Suppressor macrophage treated with lipopolysaccharide for 1 hour (primary cell): Measurements from ENCODE around the gene GPC4.

Source experiments
- DNase-seq, 3 donors: peaks; one replicate each; pipeline ENCODE4 v3.0.0-alpha.2; 2020 to 2022

GPC4 gene

GRCh38 chrX:133415276-133416105 is at the start of gene GPC4:
TSS of gene GPC4 (minus strand) at chrX:133415489. CDS start at chrX:133414965, 524 bp downstream.
- DNase-seq = peak; percentile 57 to 74 (median 63)

- no peak for DNase-seq
These were observed 45.9 kb upstream of the GPC4 start for GRCh38 chrX:133461231-133461630.

GRCh38 chrX:133454924-133455323 is 39.6 kb upstream of the GPC4 start:
- no peak for DNase-seq

- no peak for DNase-seq
These were observed 39.2 kb upstream of the GPC4 start for GRCh38 chrX:133454491-133454914.

- DNase-seq = no peak
These were observed 33.3 kb upstream of the GPC4 start for GRCh38 chrX:133448512-133449076.

GRCh38 chrX:133444952-133445831 is 29.9 kb upstream of the GPC4 start:
- peak; percentile 18 to 22 (median 18) for DNase-seq

GRCh38 chrX:133444196-133444595 is 28.9 kb upstream of the GPC4 start:
- no peak for DNase-seq

- no peak for DNase-seq
These were observed 25.5 kb upstream of the GPC4 start for GRCh38 chrX:133440797-133441163.

- DNase-seq = no peak
These were observed 24.9 kb upstream of the GPC4 start for GRCh38 chrX:133440081-133440796.

GRCh38 chrX:133437766-133438165 is 22.5 kb upstream of the GPC4 start:
- DNase-seq = no peak

GRCh38 chrX:133437356-133437755 is 22.1 kb upstream of the GPC4 start:
- no peak for DNase-seq

- DNase-seq = peak in 1 of 3 donors; percentile 21
These were observed 20.3 kb upstream of the GPC4 start for GRCh38 chrX:133435544-133436124.

GRCh38 chrX:133434197-133434820 is 19.0 kb upstream of the GPC4 start:
- DNase-seq = no peak

- DNase-seq = no peak
These were observed 4.6 kb upstream of the GPC4 start for GRCh38 chrX:133419911-133420310.

- DNase-seq = no peak
These were observed 3.3 kb upstream of the GPC4 start for GRCh38 chrX:133418588-133418987.

GRCh38 chrX:133417364-133417763 is 2.1 kb upstream of the GPC4 start:
- no peak for DNase-seq

GRCh38 chrX:133414406-133415275 is 648 bp downstream of the GPC4 start:
- peak; percentile 67 to 77 (median 74) for DNase-seq

GRCh38 chrX:133413218-133413925 is 1.9 kb downstream of the GPC4 start:
- peak in 1 of 3 donors; percentile 5 for DNase-seq

GRCh38 chrX:133412665-133413064 is 2.6 kb downstream of the GPC4 start:
- no peak for DNase-seq

- no peak for DNase-seq
These were observed 3.0 kb downstream of the GPC4 start for GRCh38 chrX:133412246-133412645.
